SK-N-SH (cell line): ENCODE data around the gene CALM1. TPM values are rescaled to one million over a fixed set of nuclear protein-coding genes. Genes with fewer than 3 reads are reported as not detected.
A peak's percentile ranks its signal among the peaks of the same experiment; 100 is the strongest.

Source experiments
- CTCF ChIA-PET: fragments of 300-600, 350-600 bp; formaldehyde crosslinking; extraction: SDS; loops from one replicate; lab custom pipeline; 2021; lab: Yijun Ruan, JAX
- POLR2A ChIA-PET: fragments of 350-600 bp; sonication (Branson Sonifier 250); formaldehyde crosslinking; extraction: SDS; loops from one replicate; lab custom pipeline; 2020; ENCODE audit warnings: antibody characterized with exemption, inconsistent platforms; lab: Yijun Ruan, JAX
- DNase-seq: peaks from one replicate; pipeline ENCODE4 v3.0.0; 2012
- H2AFZ ChIP-seq: fragments of 200-600 bp; sonication (generic); 2 replicates; pipeline ENCODE4 v1.8.1; 2016; ENCODE audit warnings: antibody characterized with exemption, mild to moderate bottlenecking, low read depth
- H3F3A ChIP-seq: fragments of 200-600 bp; sonication (generic); replicated peaks from 2 replicates; pipeline ENCODE3; 2016; ENCODE audit warnings: antibody characterized with exemption, mild to moderate bottlenecking; ENCODE audit not compliant: insufficient read depth
- H3K27ac ChIP-seq, 2 experiments: fragments of 200-500 bp in 1 of 2; fragments of 200-600 bp in 1 of 2; sonication (Bioruptor generic) in 1 of 2; sonication (generic), shearing (Covaris generic) in 1 of 2; 2 replicates each; pipeline versions ENCODE4 v1.5.1 to v1.6.1; 2014 to 2016; ENCODE audit warnings: low read depth in 2 of 2, inconsistent platforms in 1 of 2, low read length in 1 of 2, mild to moderate bottlenecking in 1 of 2, mixed read lengths in 1 of 2
- H3K27me3 ChIP-seq: fragments of 200-600 bp; sonication (generic), shearing (Covaris generic); 2 replicates; pipeline ENCODE4 v1.6.1; 2016; ENCODE audit warnings: mixed run types; ENCODE audit not compliant: insufficient read depth
- H3K36me3 ChIP-seq, 2 experiments: fragments of 200-500 bp in 1 of 2; fragments of 200-600 bp in 1 of 2; sonication (Bioruptor generic) in 1 of 2; sonication (generic) in 1 of 2; replicated peaks in 1 of 2; 2 replicates each; pipeline versions ENCODE3 to v1.5.1; 2014 to 2016; ENCODE audit warnings: low read length in 1 of 2, mild to moderate bottlenecking in 1 of 2; ENCODE audit not compliant: insufficient read depth in 2 of 2, control insufficient read depth in 1 of 2
- H3K4me1 ChIP-seq, 2 experiments: fragments of 200-500 bp in 1 of 2; fragments of 200-600 bp in 1 of 2; sonication (Bioruptor generic) in 1 of 2; sonication (generic), shearing (Covaris generic) in 1 of 2; 2 replicates each; pipeline versions ENCODE4 v1.5.1 to v1.6.1; 2014 to 2016; ENCODE audit warnings: low read depth in 1 of 2, low read length in 1 of 2, mixed run types in 1 of 2; ENCODE audit not compliant: insufficient read depth in 2 of 2, control insufficient read depth in 1 of 2
- H3K4me2 ChIP-seq: fragments of 200-600 bp; sonication (generic), shearing (Covaris generic); 2 replicates; pipeline ENCODE4 v1.6.1; 2017; ENCODE audit warnings: mixed run types
- H3K4me3 ChIP-seq, 2 experiments: fragments of 200-500 bp in 1 of 2; fragments of 200-600 bp in 1 of 2; sonication (Bioruptor generic) in 1 of 2; sonication (generic), shearing (Covaris generic) in 1 of 2; 2 replicates each; pipeline versions ENCODE4 v1.5.1 to v1.8.1; 2014 to 2016; ENCODE audit warnings: low read depth in 2 of 2, inconsistent platforms in 1 of 2, low read length in 1 of 2, mild to moderate bottlenecking in 1 of 2, mixed read lengths in 1 of 2, moderate library complexity in 1 of 2
- H3K79me2 ChIP-seq: fragments of 200-600 bp; sonication (generic); 2 replicates; pipeline ENCODE4 v1.8.1; 2017; ENCODE audit warnings: mild to moderate bottlenecking; ENCODE audit not compliant: insufficient read depth
- H3K9ac ChIP-seq: fragments of 200-600 bp; sonication (generic); 2 replicates; pipeline ENCODE4 v1.6.1; 2017; ENCODE audit warnings: mixed run types
- H3K9me2 ChIP-seq: fragments of 200-600 bp; sonication (generic); 2 replicates; pipeline ENCODE4 v1.6.1; 2017; ENCODE audit warnings: mixed run types
- H3K9me3 ChIP-seq: fragments of 200-600 bp; sonication (generic); 2 replicates; pipeline ENCODE4 v1.6.1; 2017; ENCODE audit warnings: mixed run types, mild to moderate bottlenecking, moderate library complexity
- H4K20me1 ChIP-seq: fragments of 200-600 bp; sonication (generic); 2 replicates; pipeline ENCODE4 v1.6.1; 2017; ENCODE audit warnings: mild to moderate bottlenecking, mixed run types; ENCODE audit not compliant: insufficient read depth
- CHD2 ChIP-seq: fragments of 150-350 bp; IDR thresholded peaks from 2 replicates; pipeline ENCODE4 v1.6.1; 2018; ENCODE audit warnings: low read length; ENCODE audit not compliant: partially characterized antibody
- CTCF ChIP-seq: fragments of 200-600 bp; sonication (generic); IDR thresholded peaks from 2 replicates; pipeline ENCODE4 v1.6.1; 2017; ENCODE audit warnings: antibody characterized with exemption, mild to moderate bottlenecking, moderate library complexity
- ELF1 ChIP-seq: IDR thresholded peaks from 2 replicates; pipeline ENCODE4 v1.4.0; 2012
- EZH2phosphoT487 ChIP-seq: fragments of 200-600 bp; sonication (generic); IDR thresholded peaks from 2 replicates; pipeline ENCODE4 v1.6.1; 2017; ENCODE audit warnings: low read depth, mixed run types, mild to moderate bottlenecking, antibody characterized with exemption, moderate library complexity, borderline replicate concordance
- FOSL2 ChIP-seq: IDR thresholded peaks from 2 replicates; pipeline ENCODE4 v1.4.0; 2012; ENCODE audit warnings: low read depth, mild to moderate bottlenecking, moderate library complexity, borderline replicate concordance
- FOXM1 ChIP-seq: IDR thresholded peaks from 2 replicates; pipeline ENCODE4 v1.4.0; 2012; ENCODE audit warnings: low read depth, mild to moderate bottlenecking
- GATA2 ChIP-seq: sonication (generic); formaldehyde crosslinking; IDR thresholded peaks from 2 replicates; pipeline ENCODE4 v1.5.0; 2020; ENCODE audit warnings: mild to moderate bottlenecking, missing genetic modification reagents
- PBX3 ChIP-seq: IDR thresholded peaks from 2 replicates; pipeline ENCODE4; 2012
- RCOR1 ChIP-seq: fragments of 150-350 bp; IDR thresholded peaks from 2 replicates; pipeline ENCODE4 v1.6.1; 2017; ENCODE audit warnings: antibody characterized with exemption, low read length
- RFX5 ChIP-seq: IDR thresholded peaks from 2 replicates; pipeline ENCODE4 v1.6.1; 2012; ENCODE audit warnings: mild to moderate bottlenecking, improper control_type of control experiment, low read length
- RXRA ChIP-seq: IDR thresholded peaks from 2 replicates; pipeline ENCODE4 v1.4.0; 2012; ENCODE audit warnings: low read depth, mild to moderate bottlenecking, borderline replicate concordance
- SIN3A ChIP-seq: IDR thresholded peaks from 2 replicates; pipeline ENCODE4 v1.6.1; 2012; ENCODE audit warnings: low read depth, mild to moderate bottlenecking, low read length, moderate library complexity, borderline replicate concordance
- SMC3 ChIP-seq: IDR thresholded peaks from 2 replicates; pipeline ENCODE4 v1.6.1; 2012; ENCODE audit warnings: low read depth, low read length, improper control_type of control experiment
- TAF1 ChIP-seq: IDR thresholded peaks from 2 replicates; pipeline ENCODE4 v1.6.1; 2012; ENCODE audit warnings: low read depth, mild to moderate bottlenecking, low read length, moderate library complexity, borderline replicate concordance
- TCF12 ChIP-seq: IDR thresholded peaks from 2 replicates; pipeline ENCODE4 v1.4.0; 2012
- TEAD4 ChIP-seq: IDR thresholded peaks from 2 replicates; pipeline ENCODE4 v1.4.0; 2012; ENCODE audit warnings: mild to moderate bottlenecking, borderline replicate concordance; ENCODE audit not compliant: insufficient read depth
- WGBS: methylation state at CpG from one replicate; pipeline ENCODE4 v1.1.6; 2017; ENCODE audit warnings: low lambda C conversion rate; 5-methylcytosine and 5-hydroxymethylcytosine counted together
- polyA plus RNA-seq, 3 experiments: library from polyadenylated mRNA; depleted of rRNA; stranded (reverse); fragments of >200 nt; gene quantifications; 2 replicates each; pipeline ENCODE4 v1.2.3, GENCODE V29; 2012
- TF ChIP-seq, protein P1 (sequence below): fragments of 150-350 bp; IDR thresholded peaks from 2 replicates; pipeline ENCODE4 v1.6.1; 2017; ENCODE audit warnings: antibody characterized with exemption, low read length, low read depth, borderline replicate concordance
- TF ChIP-seq, protein P2 (sequence below): fragments of 150-350 bp; IDR thresholded peaks from 2 replicates; pipeline ENCODE4 v1.6.1; 2016; ENCODE audit warnings: mild to moderate bottlenecking, low read depth, low read length

CALM1 gene
- polyA plus RNA-seq, 1 of the 3 experiments (the other 2 are of a cell fraction), result 299 TPM

GRCh38 chr14:90368946-90369721, 27.7 kb upstream of the CALM1 start (continued):
- TF ChIP-seq CTCF (peak; percentile 27), RCOR1 (no peak), TEAD4 (no peak), RXRA (no peak), CHD2 (no peak), PBX3 (no peak), EZH2phosphoT487 (no peak)
- TF ChIP-seq, protein P1, sequence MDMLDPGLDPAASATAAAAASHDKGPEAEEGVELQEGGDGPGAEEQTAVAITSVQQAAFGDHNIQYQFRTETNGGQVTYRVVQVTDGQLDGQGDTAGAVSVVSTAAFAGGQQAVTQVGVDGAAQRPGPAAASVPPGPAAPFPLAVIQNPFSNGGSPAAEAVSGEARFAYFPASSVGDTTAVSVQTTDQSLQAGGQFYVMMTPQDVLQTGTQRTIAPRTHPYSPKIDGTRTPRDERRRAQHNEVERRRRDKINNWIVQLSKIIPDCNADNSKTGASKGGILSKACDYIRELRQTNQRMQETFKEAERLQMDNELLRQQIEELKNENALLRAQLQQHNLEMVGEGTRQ, result no peak
- TF ChIP-seq, all 33 proteins: peak for 6

- H3F3A ChIP-seq, result peaks cover 4% of the 10 kb centered on the region
- no peaks in the 10 kb centered on the region for H3K9me2 ChIP-seq
- ChIA-PET POLR2A (interaction anchor here (0.7 kb wide), 1 partner anchor 386 kb away, joined by 3 read pairs; no protein-coding TSS in a partner anchor), CTCF (interaction anchor here (0.6 to 1.0 kb wide), 3 partner anchors 13 to 23 kb away, joined by 3 read pairs; partner anchors contain the start of gene CALM1)
- TF ChIP-seq SMC3 (no peak), EZH2phosphoT487 (no peak), RFX5 (no peak), SIN3A (no peak), GATA2 (CRISPR knock-in tag) (no peak), TAF1 (no peak), FOXM1 (no peak), PBX3 (no peak), RCOR1 (no peak), TCF12 (no peak), ELF1 (no peak), FOSL2 (no peak)
- TF ChIP-seq, protein P2, sequence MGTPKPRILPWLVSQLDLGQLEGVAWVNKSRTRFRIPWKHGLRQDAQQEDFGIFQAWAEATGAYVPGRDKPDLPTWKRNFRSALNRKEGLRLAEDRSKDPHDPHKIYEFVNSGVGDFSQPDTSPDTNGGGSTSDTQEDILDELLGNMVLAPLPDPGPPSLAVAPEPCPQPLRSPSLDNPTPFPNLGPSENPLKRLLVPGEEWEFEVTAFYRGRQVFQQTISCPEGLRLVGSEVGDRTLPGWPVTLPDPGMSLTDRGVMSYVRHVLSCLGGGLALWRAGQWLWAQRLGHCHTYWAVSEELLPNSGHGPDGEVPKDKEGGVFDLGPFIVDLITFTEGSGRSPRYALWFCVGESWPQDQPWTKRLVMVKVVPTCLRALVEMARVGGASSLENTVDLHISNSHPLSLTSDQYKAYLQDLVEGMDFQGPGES, result no peak
- TF ChIP-seq, protein P1, result no peak
- H3K4me1 ChIP-seq, result peaks cover 0 to 4% of the 10 kb centered on the region in 2 experiments; a peak in 3 of 4 replicates
- H4K20me1 ChIP-seq, result no peaks in the 10 kb centered on the region
- no peak overlapping the region for H3K4me3 ChIP-seq
- no peaks in the 10 kb centered on the region for H3K36me3 ChIP-seq
- H3K79me2 ChIP-seq, result no peaks in the 10 kb centered on the region
- H2AFZ ChIP-seq, result no peak overlapping the region
- H3K9ac ChIP-seq, result no peak overlapping the region
- H3K27ac ChIP-seq, result no peak overlapping the region
- H3K9me3 ChIP-seq, result no peaks in the 10 kb centered on the region
- H3K4me2 ChIP-seq, result no peak overlapping the region
- no peaks in the 10 kb centered on the region for H3K27me3 ChIP-seq
- peak; percentile 19 for DNase-seq
- 49% methylated on average over 6 of the region's 6 CpGs for WGBS
These were observed 22.9 kb upstream of the CALM1 start for GRCh38 chr14:90373887-90374286.
